Activated T-helper 2 cell treated with anti-CD3 and anti-CD28 coated beads, Interferon-gamma antibody, Interleukin-2, Interleukin-4, amounts not matched to agents 10 μg/mL and 5 μg/mL and 100 μg/mL, durations not matched to agents 14 hours and 24 hours and 36 hours (primary cell): ENCODE results near the gene UBA52. TPM values are rescaled to one million over a fixed set of nuclear protein-coding genes. Genes with fewer than 3 reads are reported as not detected.
"Not testable (repeated sequence)": the region's sequence is repeated elsewhere in the genome, so short reads cannot be mapped to it uniquely, and the experiment has no call there.

Experiments
- DNase-seq: peaks from one replicate; pipeline ENCODE4 v3.0.0; 2021; ENCODE audit warnings: low spot score
- H3K27ac Mint-ChIP-seq: one replicate; pipeline ENCODE4 v1.8.0; 2021; ENCODE audit warnings: mixed read lengths
- H3K27me3 Mint-ChIP-seq: one replicate; pipeline ENCODE4 v1.8.0; 2021; ENCODE audit warnings: low read depth, mixed read lengths
- H3K36me3 Mint-ChIP-seq: one replicate; pipeline ENCODE4 v1.8.0; 2021; ENCODE audit warnings: low read depth, mixed read lengths
- H3K4me1 Mint-ChIP-seq: one replicate; pipeline ENCODE4 v1.8.0; 2021; ENCODE audit warnings: low read depth, mixed read lengths
- H3K4me3 Mint-ChIP-seq: one replicate; pipeline ENCODE4 v1.8.0; 2021; ENCODE audit warnings: low read depth, mild to moderate bottlenecking, moderate library complexity, mixed read lengths
- H3K9me3 Mint-ChIP-seq: one replicate; pipeline ENCODE4 v1.8.0; 2021; ENCODE audit warnings: mixed read lengths
- intact Hi-C: fragments of 100-400 bp; cut with micrococcal nuclease; formaldehyde crosslinking; loops from one replicate; pipeline ENCODE4 v1.15.1; 2023
- total RNA-seq: library from RNA; stranded (reverse); gene quantifications from 2 replicates; pipeline ENCODE4 v1.2.3, GENCODE V29; 2022

Gene UBA52
- total RNA-seq: 1,564 and 1,579 TPM in 2 replicates

- peak within 1 kb of the TSS; percentile 91 for H3K27ac Mint-ChIP-seq
- no peaks in the 10 kb centered on the region for H3K27me3 Mint-ChIP-seq
- H3K4me3 Mint-ChIP-seq: peak within 1 kb of the TSS; percentile 90
- no peaks in the 10 kb centered on the region for H3K9me3 Mint-ChIP-seq
- peak; percentile 99 for DNase-seq
- H3K4me1 Mint-ChIP-seq: peaks cover 13% of the 10 kb centered on the region
- intact Hi-C loops: loop anchor here (1.0 to 5.0 kb wide), 6 partner anchors 15 to 348 kb away; partner anchors contain the start of genes COPE, DDX49, ELL and FKBP8
- H3K36me3 Mint-ChIP-seq: peaks cover 78% of the 10 kb centered on the region
These were observed at the start of gene UBA52 for GRCh38 chr19:18571564-18572344. Gene UBA52, plus strand, starts transcription at chr19:18571857. Its CDS starts 1,444 bp downstream, at chr19:18573301.

- Mint-ChIP-seq H3K27me3 (no peaks in the 10 kb centered on the region), H3K4me3 (peak overlapping the region; percentile 95), H3K36me3 (peaks cover 3% of the 10 kb centered on the region), H3K4me1 (peaks cover 9% of the 10 kb centered on the region), H3K9me3 (no peaks in the 10 kb centered on the region), H3K27ac (peak overlapping the region; percentile 87)
- intact Hi-C loops: loop anchor here (1.0 to 2.0 kb wide), 7 partner anchors 22 to 397 kb away; partner anchors contain the start of genes COPE, DDX49, KXD1 and REX1BD
- DNase-seq: peak; percentile 100
These were observed 49.4 kb upstream of the UBA52 start for GRCh38 chr19:18522124-18522861.

- peak overlapping the region; percentile 87 for H3K27ac Mint-ChIP-seq
- not testable (repeated sequence) for DNase-seq
These were observed 48.7 kb upstream of the UBA52 start for GRCh38 chr19:18522862-18523440.

GRCh38 chr19:18523841-18524240 is 47.8 kb upstream of the UBA52 start:
- no peaks in the 10 kb centered on the region for H3K9me3 Mint-ChIP-seq
- no peak for DNase-seq
- peaks cover 3% of the 10 kb centered on the region for H3K36me3 Mint-ChIP-seq
- no peaks in the 10 kb centered on the region for H3K27me3 Mint-ChIP-seq
- no peak overlapping the region for H3K4me3 Mint-ChIP-seq
- intact Hi-C loops: loop anchor here (2.0 kb wide), 1 partner anchor 45 kb away; no protein-coding TSS in a partner anchor
- H3K27ac Mint-ChIP-seq: no peak overlapping the region
- H3K4me1 Mint-ChIP-seq: peaks cover 9% of the 10 kb centered on the region

More at GRCh38 chr19:18522862-18523440, 48.7 kb upstream of the UBA52 start:
- not testable (repeated sequence) for H3K4me1 Mint-ChIP-seq, H3K27me3 Mint-ChIP-seq, H3K36me3 Mint-ChIP-seq, H3K9me3 Mint-ChIP-seq
- intact Hi-C loops: loop anchor here (1.0 to 2.0 kb wide), 7 partner anchors 21 to 396 kb away; partner anchors contain the start of genes COPE, DDX49, KXD1 and REX1BD
- H3K4me3 Mint-ChIP-seq: peak overlapping the region; percentile 67

- no peak overlapping the region for H3K4me3 Mint-ChIP-seq
- H3K27me3 Mint-ChIP-seq: no peaks in the 10 kb centered on the region
- intact Hi-C loops: no loop called here
- no peak overlapping the region for H3K27ac Mint-ChIP-seq
- no peaks in the 10 kb centered on the region for H3K9me3 Mint-ChIP-seq
- peaks cover 2% of the 10 kb centered on the region for H3K36me3 Mint-ChIP-seq
- peaks cover 1% of the 10 kb centered on the region for H3K4me1 Mint-ChIP-seq
- no peak for DNase-seq
These were observed 45.3 kb upstream of the UBA52 start for GRCh38 chr19:18526316-18526715.

- Mint-ChIP-seq H3K27me3 (no peaks in the 10 kb centered on the region), H3K9me3 (no peaks in the 10 kb centered on the region), H3K4me3 (no peak overlapping the region), H3K4me1 (no peaks in the 10 kb centered on the region), H3K36me3 (peaks cover 16% of the 10 kb centered on the region), H3K27ac (no peak overlapping the region)
- no peak for DNase-seq
- intact Hi-C loops: no loop called here
These were observed 41.9 kb upstream of the UBA52 start for GRCh38 chr19:18529782-18530181.

GRCh38 chr19:18531485-18531884 is 40.2 kb upstream of the UBA52 start:
- no peaks in the 10 kb centered on the region for H3K9me3 Mint-ChIP-seq
- intact Hi-C loops: no loop called here
- no peak overlapping the region for H3K4me3 Mint-ChIP-seq
- DNase-seq: no peak
- H3K27ac Mint-ChIP-seq: no peak overlapping the region
- H3K4me1 Mint-ChIP-seq: no peaks in the 10 kb centered on the region
- no peaks in the 10 kb centered on the region for H3K27me3 Mint-ChIP-seq
- peaks cover 27% of the 10 kb centered on the region for H3K36me3 Mint-ChIP-seq

GRCh38 chr19:18532168-18532890 is 39.3 kb upstream of the UBA52 start:
- no peak overlapping the region for H3K27ac Mint-ChIP-seq
- no peak for DNase-seq
- H3K9me3 Mint-ChIP-seq: no peaks in the 10 kb centered on the region
- no peaks in the 10 kb centered on the region for H3K27me3 Mint-ChIP-seq
- H3K4me3 Mint-ChIP-seq: no peak overlapping the region
- intact Hi-C loops: no loop called here
- H3K36me3 Mint-ChIP-seq: peaks cover 35% of the 10 kb centered on the region
- no peaks in the 10 kb centered on the region for H3K4me1 Mint-ChIP-seq

GRCh38 chr19:18533058-18533457 is 38.6 kb upstream of the UBA52 start:
- H3K9me3 Mint-ChIP-seq: no peaks in the 10 kb centered on the region
- intact Hi-C loops: no loop called here
- H3K36me3 Mint-ChIP-seq: peaks cover 37% of the 10 kb centered on the region
- no peaks in the 10 kb centered on the region for H3K4me1 Mint-ChIP-seq
- no peak overlapping the region for H3K4me3 Mint-ChIP-seq
- H3K27me3 Mint-ChIP-seq: no peaks in the 10 kb centered on the region
- DNase-seq: no peak
- H3K27ac Mint-ChIP-seq: no peak overlapping the region

- H3K27me3 Mint-ChIP-seq: no peaks in the 10 kb centered on the region
- H3K36me3 Mint-ChIP-seq: peaks cover 50% of the 10 kb centered on the region
These were observed 35.2 kb upstream of the UBA52 start for GRCh38 chr19:18536475-18536874.

GRCh38 chr19:18537431-18537830 is 34.2 kb upstream of the UBA52 start:
- DNase-seq: no peak
- H3K4me1 Mint-ChIP-seq: peaks cover 5% of the 10 kb centered on the region
- no peaks in the 10 kb centered on the region for H3K27me3 Mint-ChIP-seq
- intact Hi-C loops: no loop called here
- H3K4me3 Mint-ChIP-seq: no peak overlapping the region
- H3K27ac Mint-ChIP-seq: no peak overlapping the region
- peaks cover 52% of the 10 kb centered on the region for H3K36me3 Mint-ChIP-seq
- H3K9me3 Mint-ChIP-seq: no peaks in the 10 kb centered on the region

More at GRCh38 chr19:18536475-18536874, 35.2 kb upstream of the UBA52 start:
- no peak overlapping the region for H3K4me3 Mint-ChIP-seq
- intact Hi-C loops: no loop called here
- DNase-seq: no peak
- H3K4me1 Mint-ChIP-seq: peaks cover 3% of the 10 kb centered on the region
- H3K27ac Mint-ChIP-seq: no peak overlapping the region
- H3K9me3 Mint-ChIP-seq: no peaks in the 10 kb centered on the region

GRCh38 chr19:18538115-18538514 is 33.5 kb upstream of the UBA52 start:
- Mint-ChIP-seq H3K36me3 (peaks cover 51% of the 10 kb centered on the region), H3K27ac (no peak overlapping the region), H3K4me3 (no peak overlapping the region), H3K27me3 (no peaks in the 10 kb centered on the region), H3K9me3 (no peaks in the 10 kb centered on the region), H3K4me1 (peaks cover 7% of the 10 kb centered on the region)
- intact Hi-C loops: no loop called here
- no peak for DNase-seq
